PFSK-1 (cell line): ENCODE results near the gene MTCL3.

ENCODE experiments used
- FOXP2 ChIP-seq: optimal IDR thresholded peaks from 2 replicates; pipeline ENCODE3; 2011; ENCODE audit warnings: borderline replicate concordance, control low read depth, inconsistent platforms; ENCODE audit not compliant: insufficient read depth; ENCODE audit errors: extremely low read length, extremely low read depth
- POLR2AphosphoS5 ChIP-seq: IDR thresholded peaks from 2 replicates; pipeline ENCODE4 v1.6.1; 2012; ENCODE audit warnings: low read depth, mild to moderate bottlenecking, control low read depth, low read length, moderate library complexity
- SIN3A ChIP-seq: IDR thresholded peaks from 2 replicates; pipeline ENCODE4 v1.6.1; 2012; ENCODE audit warnings: mild to moderate bottlenecking, low read length, moderate library complexity, borderline replicate concordance; ENCODE audit not compliant: insufficient read depth
- TAF1 ChIP-seq: IDR thresholded peaks from 2 replicates; pipeline ENCODE4 v1.6.1; 2012; ENCODE audit warnings: low read length, control low read depth, borderline replicate concordance; ENCODE audit not compliant: insufficient read depth
- TF ChIP-seq, protein P1 (sequence below), 2 experiments: IDR thresholded peaks; 2 replicates each; pipeline versions ENCODE4 v1.6.1 to v1.8.0; 2011 to 2012; ENCODE audit warnings: low read depth in 2 of 2, low read length in 2 of 2, control low read depth in 1 of 2, inconsistent platforms in 1 of 2, mild to moderate bottlenecking in 1 of 2, moderate library complexity in 1 of 2; ENCODE audit not compliant: insufficient read depth in 1 of 2

GRCh38 chr6:127471379-127472255, 47.5 kb downstream of the MTCL3 start:
- TF ChIP-seq POLR2AphosphoS5: no peak
- no peak for TF ChIP-seq TAF1
- TF ChIP-seq SIN3A: no peak
- TF ChIP-seq, protein P1, sequence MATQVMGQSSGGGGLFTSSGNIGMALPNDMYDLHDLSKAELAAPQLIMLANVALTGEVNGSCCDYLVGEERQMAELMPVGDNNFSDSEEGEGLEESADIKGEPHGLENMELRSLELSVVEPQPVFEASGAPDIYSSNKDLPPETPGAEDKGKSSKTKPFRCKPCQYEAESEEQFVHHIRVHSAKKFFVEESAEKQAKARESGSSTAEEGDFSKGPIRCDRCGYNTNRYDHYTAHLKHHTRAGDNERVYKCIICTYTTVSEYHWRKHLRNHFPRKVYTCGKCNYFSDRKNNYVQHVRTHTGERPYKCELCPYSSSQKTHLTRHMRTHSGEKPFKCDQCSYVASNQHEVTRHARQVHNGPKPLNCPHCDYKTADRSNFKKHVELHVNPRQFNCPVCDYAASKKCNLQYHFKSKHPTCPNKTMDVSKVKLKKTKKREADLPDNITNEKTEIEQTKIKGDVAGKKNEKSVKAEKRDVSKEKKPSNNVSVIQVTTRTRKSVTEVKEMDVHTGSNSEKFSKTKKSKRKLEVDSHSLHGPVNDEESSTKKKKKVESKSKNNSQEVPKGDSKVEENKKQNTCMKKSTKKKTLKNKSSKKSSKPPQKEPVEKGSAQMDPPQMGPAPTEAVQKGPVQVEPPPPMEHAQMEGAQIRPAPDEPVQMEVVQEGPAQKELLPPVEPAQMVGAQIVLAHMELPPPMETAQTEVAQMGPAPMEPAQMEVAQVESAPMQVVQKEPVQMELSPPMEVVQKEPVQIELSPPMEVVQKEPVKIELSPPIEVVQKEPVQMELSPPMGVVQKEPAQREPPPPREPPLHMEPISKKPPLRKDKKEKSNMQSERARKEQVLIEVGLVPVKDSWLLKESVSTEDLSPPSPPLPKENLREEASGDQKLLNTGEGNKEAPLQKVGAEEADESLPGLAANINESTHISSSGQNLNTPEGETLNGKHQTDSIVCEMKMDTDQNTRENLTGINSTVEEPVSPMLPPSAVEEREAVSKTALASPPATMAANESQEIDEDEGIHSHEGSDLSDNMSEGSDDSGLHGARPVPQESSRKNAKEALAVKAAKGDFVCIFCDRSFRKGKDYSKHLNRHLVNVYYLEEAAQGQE (IDR thresholded peaks at IDR 0.05; ENCODE audit: insufficient read depth in 1 of 2, low read depth in 2 of 2, low read length in 2 of 2): no peak
- TF ChIP-seq FOXP2: no peak
